ENCODE results near the gene CEP97. TPM values are rescaled to one million over a fixed set of nuclear protein-coding genes. Genes with fewer than 3 reads are reported as not detected.

Gene CEP97
- total and polyA plus RNA-seq, 9 of the 15 experiments (the other 6 are each of a cell fraction or from before 2014, with no cell fraction given) = 2.0 to 10.1 (median 4.3) TPM

DNA sequence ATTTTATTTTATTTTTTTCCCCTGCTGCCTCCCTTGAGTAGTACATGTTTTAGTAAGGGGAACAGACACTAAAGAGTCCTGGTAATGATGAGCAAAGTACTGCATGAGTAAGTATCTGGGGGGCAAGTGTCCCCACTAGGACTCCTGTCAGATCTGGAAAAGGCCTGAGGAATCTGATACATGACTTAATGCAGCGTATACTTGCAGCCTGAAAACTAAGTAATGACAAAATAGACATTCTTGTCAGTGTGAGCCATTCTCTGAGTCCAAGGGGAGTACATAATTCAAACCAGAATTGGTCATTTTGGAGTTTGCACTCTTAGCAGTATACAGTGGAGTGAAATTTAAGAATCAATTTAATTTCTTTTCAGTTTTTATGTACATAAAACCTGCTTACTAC lies 82.1 kb downstream of the CEP97 start:
- 44% methylated on average over 1 of the region's 1 CpG for WGBS (ENCODE audit: insufficient coverage, low coverage, missing lambda C conversion rate)
- FAIRE-seq = no peak

More for the DNA sequence above, 82.1 kb downstream of the CEP97 start:
- no peak for ATAC-seq
- BruUV-seq (replicated peaks) = no TSS peak
- Histone ChIP-seq H2AFZ (ENCODE audit: low read depth, low read length) (no peak overlapping the region), H3K4me1 (replicated peaks in 1 of 2; ENCODE audit: control insufficient read depth in 2 of 2, insufficient read depth in 2 of 2, low read length in 2 of 2) (no peaks in the 10 kb centered on the region), H3K79me2 (ENCODE audit: control insufficient read depth, insufficient read depth, low read length) (no peaks in the 10 kb centered on the region), H3K9me1 (ENCODE audit: control insufficient read depth, insufficient read depth, low read length) (no peaks in the 10 kb centered on the region), H3K9me3 (replicated peaks; ENCODE audit: control insufficient read depth, insufficient read depth, low read depth, low read length) (no peaks in the 10 kb centered on the region), H3K27ac (ENCODE audit: extremely low read depth, low read depth, low read length) (no peak overlapping the region), H3K4me3 (no peak overlapping the region), H4K20me1 (replicated peaks; ENCODE audit: control insufficient read depth, insufficient read depth, low read length) (no peaks in the 10 kb centered on the region), H3K4me2 (ENCODE audit: insufficient read depth, low read length) (no peak overlapping the region), H3K9ac (ENCODE audit: insufficient read depth in 1 of 2, low read depth in 2 of 2, low read length in 2 of 2) (no peak overlapping the region), H3K36me3 (ENCODE audit: control insufficient read depth, insufficient read depth, low read length) (no peaks in the 10 kb centered on the region), H3K27me3 (ENCODE audit: control insufficient read depth in 2 of 2, insufficient read depth in 2 of 2, low read length in 2 of 2) (no peaks in the 10 kb centered on the region)
- intact Hi-C loops (cut with micrococcal nuclease) (no loop called here), in situ Hi-C loops (cut with MboI) (loop anchor here (25.0 kb wide), 1 partner anchor 731 kb away; no protein-coding TSS in a partner anchor)
- ChIA-PET POLR2A (no interaction called here), CTCF (ENCODE audit: low intra/inter-chr PET ratio) (no interaction called here)
- no peak for DNase-seq (ENCODE audit: extremely low read depth in 1 of 4, low spot score in 3 of 4)
- TF ChIP-seq BHLHE40 (IDR thresholded peaks at IDR 0.05; ENCODE audit: low read length) (no peak), SAFB (IDR thresholded peaks at IDR 0.05; ENCODE audit: borderline replicate concordance, low read depth, low read length) (no peak), ZNF212 (CRISPR knock-in tag; IDR thresholded peaks at IDR 0.05) (no peak), SMC3 (conservative IDR thresholded peaks at IDR 0.05; ENCODE audit: insufficient read depth, low read depth, low read length) (no peak), LARP7 (IDR thresholded peaks at IDR 0.05) (no peak), NFIX (CRISPR knock-in tag; IDR thresholded peaks at IDR 0.05; ENCODE audit: low read depth) (no peak), BRD4 (IDR thresholded peaks at IDR 0.05) (no peak), CC2D1A (IDR thresholded peaks at IDR 0.05) (no peak), YBX1 (IDR thresholded peaks at IDR 0.05) (no peak), TSC22D4 (tag; IDR thresholded peaks at IDR 0.05) (no peak)
- TF ChIP-seq, protein P1, sequence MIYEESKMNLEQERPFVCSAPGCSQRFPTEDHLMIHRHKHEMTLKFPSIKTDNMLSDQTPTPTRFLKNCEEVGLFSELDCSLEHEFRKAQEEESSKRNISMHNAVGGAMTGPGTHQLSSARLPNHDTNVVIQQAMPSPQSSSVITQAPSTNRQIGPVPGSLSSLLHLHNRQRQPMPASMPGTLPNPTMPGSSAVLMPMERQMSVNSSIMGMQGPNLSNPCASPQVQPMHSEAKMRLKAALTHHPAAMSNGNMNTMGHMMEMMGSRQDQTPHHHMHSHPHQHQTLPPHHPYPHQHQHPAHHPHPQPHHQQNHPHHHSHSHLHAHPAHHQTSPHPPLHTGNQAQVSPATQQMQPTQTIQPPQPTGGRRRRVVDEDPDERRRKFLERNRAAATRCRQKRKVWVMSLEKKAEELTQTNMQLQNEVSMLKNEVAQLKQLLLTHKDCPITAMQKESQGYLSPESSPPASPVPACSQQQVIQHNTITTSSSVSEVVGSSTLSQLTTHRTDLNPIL (CRISPR knock-in tag; IDR thresholded peaks at IDR 0.05) = no peak
- TF ChIP-seq, protein P2, sequence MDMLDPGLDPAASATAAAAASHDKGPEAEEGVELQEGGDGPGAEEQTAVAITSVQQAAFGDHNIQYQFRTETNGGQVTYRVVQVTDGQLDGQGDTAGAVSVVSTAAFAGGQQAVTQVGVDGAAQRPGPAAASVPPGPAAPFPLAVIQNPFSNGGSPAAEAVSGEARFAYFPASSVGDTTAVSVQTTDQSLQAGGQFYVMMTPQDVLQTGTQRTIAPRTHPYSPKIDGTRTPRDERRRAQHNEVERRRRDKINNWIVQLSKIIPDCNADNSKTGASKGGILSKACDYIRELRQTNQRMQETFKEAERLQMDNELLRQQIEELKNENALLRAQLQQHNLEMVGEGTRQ (CRISPR knock-in tag; IDR thresholded peaks at IDR 0.05) = no peak

Data from K562 (cell line).